Sigmoid colon (tissue), 7 donors: ENCODE measurements around the gene MASTL. TPM values are rescaled to one million over a fixed set of nuclear protein-coding genes. Genes with fewer than 3 reads are reported as not detected.

Source experiments
- DNase-seq: peaks from one replicate; pipeline ENCODE4 v3.0.0-alpha.2; 2019
- H3K27ac ChIP-seq, 4 donors: fragments of 200-600 bp; sonication (generic); one replicate each; pipeline ENCODE4 v1.5.1; 2016 to 2019; ENCODE audit warnings: mild to moderate bottlenecking in 1 of 4
- H3K27me3 ChIP-seq, 3 donors: fragments of 200-600 bp; sonication (generic); one replicate each; pipeline ENCODE4 v1.5.1; 2019; ENCODE audit warnings: mild to moderate bottlenecking in 1 of 3
- H3K36me3 ChIP-seq, 4 donors: fragments of 200-600 bp; sonication (generic); one replicate each; pipeline ENCODE4 v1.5.1; 2016 to 2019
- H3K4me1 ChIP-seq, 4 donors: fragments of 200-600 bp; sonication (generic); one replicate each; pipeline ENCODE4 v1.5.1; 2017 to 2019
- H3K4me3 ChIP-seq, 4 donors: fragments of 200-600 bp; sonication (generic); one replicate each; pipeline ENCODE4 v1.5.1; 2017 to 2019; ENCODE audit warnings: mild to moderate bottlenecking in 2 of 4, moderate library complexity in 1 of 4
- H3K9me3 ChIP-seq, 4 donors: fragments of 200-600 bp in 3 of 4; sonication (generic) in 3 of 4; one replicate each; pipeline versions ENCODE4 v1.5.1 to v1.6.1; 2013 to 2019
- EP300 ChIP-seq, 4 donors: sonication (generic); formaldehyde crosslinking; IDR thresholded peaks; one replicate each; pipeline ENCODE4 v1.6.1; 2017; ENCODE audit warnings: antibody characterized with exemption in 4 of 4
- POLR2A ChIP-seq, 2 donors: fragments of 450-650 bp; IDR thresholded peaks; one replicate each; pipeline ENCODE4 v1.6.1; 2016; ENCODE audit warnings: antibody characterized with exemption in 2 of 2, mild to moderate bottlenecking in 2 of 2, moderate library complexity in 2 of 2
- POLR2AphosphoS5 ChIP-seq, 4 donors: sonication (generic); formaldehyde crosslinking; IDR thresholded peaks; one replicate each; pipeline ENCODE4 v1.6.1; 2017; ENCODE audit warnings: antibody characterized with exemption in 4 of 4
- WGBS, 2 donors: extraction: QIAGEN DNeasy Blood & Tissue Kit; methylation state at CpG; one replicate each; pipeline ENCODE4 v1.1.7; 2013; 5-methylcytosine and 5-hydroxymethylcytosine counted together
- intact Hi-C: fragments of 100-400 bp; cut with DNase I; formaldehyde crosslinking; loops from one replicate; pipeline ENCODE4 v1.15.1; 2023
- polyA plus RNA-seq, 3 donors: library from polyadenylated mRNA; stranded (reverse); fragments of 200-250 nt; gene quantifications; one replicate each; pipeline ENCODE4 v1.2.3, GENCODE V29; 2013
- total RNA-seq, 4 donors: library from RNA; depleted of rRNA; stranded (reverse); fragments of >200 nt; gene quantifications; one replicate each; pipeline ENCODE4 v1.1.0, GENCODE V29; 2016
- TF ChIP-seq, protein P1 (sequence below), 4 experiments: fragments of 450-650 bp in 3 of 4; fragments of 200-600 bp in 1 of 4; IDR thresholded peaks; one replicate each; pipeline ENCODE4 v1.5.1; 2016 to 2019; ENCODE audit warnings: antibody characterized with exemption in 4 of 4, mild to moderate bottlenecking in 3 of 4, moderate library complexity in 2 of 4
- donor health status: healthy with polysubstance abuse.
- donor health status: Bipolar disorder and iron deficiency.
- donor health status: healthy.

The MASTL gene
- total and polyA plus RNA-seq, 7 donors = 1.8 to 6.6 (median 4.9) TPM

DNA sequence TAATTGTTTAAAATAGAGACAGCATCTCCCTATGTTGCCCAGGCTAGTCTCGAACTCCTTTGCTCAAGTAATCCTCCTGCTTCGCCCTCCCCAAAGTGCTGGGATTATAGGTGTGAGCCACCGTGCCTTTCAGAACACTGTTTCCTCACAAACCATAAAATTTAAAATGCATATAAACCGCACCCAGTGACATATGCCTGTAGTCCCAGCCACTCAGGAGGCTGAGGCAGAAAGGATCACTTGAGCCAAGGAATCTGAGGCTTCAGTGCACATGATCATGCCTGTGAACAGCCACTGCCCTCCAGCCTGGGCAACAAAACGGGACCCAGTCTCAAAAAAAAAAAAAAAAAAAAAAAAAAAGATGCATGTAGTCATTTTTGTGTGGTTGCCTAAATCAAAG lies 48.7 kb downstream of the MASTL start:
- no peaks in the 10 kb centered on the region for H3K4me1 ChIP-seq
- H3K27me3 ChIP-seq = no peaks in the 10 kb centered on the region
- no peak overlapping the region for H3K4me3 ChIP-seq
- TF ChIP-seq POLR2A (IDR thresholded peaks at IDR 0.05) (no peak), POLR2AphosphoS5 (IDR thresholded peaks at IDR 0.05) (no peak), EP300 (IDR thresholded peaks at IDR 0.05) (no peak)
- TF ChIP-seq, protein P1, sequence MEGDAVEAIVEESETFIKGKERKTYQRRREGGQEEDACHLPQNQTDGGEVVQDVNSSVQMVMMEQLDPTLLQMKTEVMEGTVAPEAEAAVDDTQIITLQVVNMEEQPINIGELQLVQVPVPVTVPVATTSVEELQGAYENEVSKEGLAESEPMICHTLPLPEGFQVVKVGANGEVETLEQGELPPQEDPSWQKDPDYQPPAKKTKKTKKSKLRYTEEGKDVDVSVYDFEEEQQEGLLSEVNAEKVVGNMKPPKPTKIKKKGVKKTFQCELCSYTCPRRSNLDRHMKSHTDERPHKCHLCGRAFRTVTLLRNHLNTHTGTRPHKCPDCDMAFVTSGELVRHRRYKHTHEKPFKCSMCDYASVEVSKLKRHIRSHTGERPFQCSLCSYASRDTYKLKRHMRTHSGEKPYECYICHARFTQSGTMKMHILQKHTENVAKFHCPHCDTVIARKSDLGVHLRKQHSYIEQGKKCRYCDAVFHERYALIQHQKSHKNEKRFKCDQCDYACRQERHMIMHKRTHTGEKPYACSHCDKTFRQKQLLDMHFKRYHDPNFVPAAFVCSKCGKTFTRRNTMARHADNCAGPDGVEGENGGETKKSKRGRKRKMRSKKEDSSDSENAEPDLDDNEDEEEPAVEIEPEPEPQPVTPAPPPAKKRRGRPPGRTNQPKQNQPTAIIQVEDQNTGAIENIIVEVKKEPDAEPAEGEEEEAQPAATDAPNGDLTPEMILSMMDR (IDR thresholded peaks at IDR 0.05) = no peak
- H3K27ac ChIP-seq = no peak overlapping the region
- peaks cover 3 to 93% (median 41%) of the 10 kb centered on the region in 4 donors for H3K36me3 ChIP-seq
- no peak for DNase-seq
- WGBS, 2 donors = 71 to 85% methylated on average over 5 of the region's 5 CpGs
- no peaks in the 10 kb centered on the region for H3K9me3 ChIP-seq
- intact Hi-C loops = no loop called here

DNA sequence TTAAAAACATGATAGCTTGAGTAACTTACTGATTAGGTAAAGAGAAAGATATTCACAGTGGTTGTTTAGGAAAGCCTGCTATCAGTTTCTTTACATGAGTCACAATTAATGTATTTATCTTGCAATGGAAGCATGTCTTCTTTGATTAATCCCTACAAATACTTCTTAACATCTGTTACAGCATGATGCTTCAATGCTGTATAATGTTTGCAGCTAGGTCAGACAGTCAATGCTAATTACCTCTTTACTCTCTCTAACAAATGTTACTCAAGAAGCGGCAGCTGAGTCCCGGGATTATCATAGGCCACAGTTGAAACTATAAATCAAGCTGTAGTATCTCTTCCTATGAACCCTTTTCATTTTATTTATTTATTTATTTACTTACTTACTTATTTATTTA lies 52.2 kb downstream of the MASTL start:
- no peak for DNase-seq
- Histone ChIP-seq H3K9me3 (no peaks in the 10 kb centered on the region), H3K27ac (no peak overlapping the region), H3K27me3 (no peaks in the 10 kb centered on the region), H3K4me3 (no peak overlapping the region), H3K4me1 (no peaks in the 10 kb centered on the region), H3K36me3 (peaks cover 9 to 98% (median 54%) of the 10 kb centered on the region in 4 donors)
- TF ChIP-seq, protein P1 (IDR thresholded peaks at IDR 0.05) = no peak
- TF ChIP-seq EP300 (IDR thresholded peaks at IDR 0.05) (no peak), POLR2AphosphoS5 (IDR thresholded peaks at IDR 0.05) (no peak), POLR2A (IDR thresholded peaks at IDR 0.05) (no peak)
- WGBS, 2 donors = 98 to 99% methylated on average over 2 of the region's 2 CpGs
- intact Hi-C loops = no loop called here

DNA sequence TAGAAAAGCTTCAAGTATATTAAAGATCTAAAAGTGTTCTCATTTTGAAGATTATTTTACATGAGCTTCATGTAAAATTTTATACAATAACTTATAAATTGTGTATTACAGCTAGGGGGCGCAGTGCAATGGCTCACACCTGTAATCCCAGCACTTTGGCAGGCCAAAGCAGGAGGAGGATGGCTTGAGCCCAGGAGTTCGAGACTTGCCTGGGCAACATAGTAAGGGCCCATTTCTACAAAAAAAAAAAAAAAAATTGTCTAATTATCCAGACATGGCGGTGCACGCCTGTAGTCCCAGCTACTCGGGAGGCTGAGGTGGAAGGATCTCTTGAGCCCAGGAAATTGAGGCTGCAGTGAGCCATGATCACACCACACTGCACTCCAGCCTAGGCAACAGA lies 68.8 kb downstream of the MASTL start:
- WGBS, 2 donors = 64 to 82% methylated on average over 5 of the region's 5 CpGs
- no peaks in the 10 kb centered on the region for H3K9me3 ChIP-seq
- H3K27ac ChIP-seq = no peak overlapping the region
- no peaks in the 10 kb centered on the region for H3K4me1 ChIP-seq
- no peak for DNase-seq
- H3K4me3 ChIP-seq = no peak overlapping the region
- peaks cover 0 to 57% (median 8%) of the 10 kb centered on the region in 4 donors for H3K36me3 ChIP-seq
- intact Hi-C loops = loop anchor here (5.0 kb wide), 1 partner anchor 138 kb away; no protein-coding TSS in a partner anchor
- H3K27me3 ChIP-seq = no peaks in the 10 kb centered on the region
- TF ChIP-seq POLR2A (IDR thresholded peaks at IDR 0.05) = no peak
- TF ChIP-seq EP300 (IDR thresholded peaks at IDR 0.05) = no peak
- TF ChIP-seq, protein P1 (IDR thresholded peaks at IDR 0.05) = peak in 2 of 4 experiments; percentile 46 to 51
- TF ChIP-seq POLR2AphosphoS5 (IDR thresholded peaks at IDR 0.05) = no peak

DNA sequence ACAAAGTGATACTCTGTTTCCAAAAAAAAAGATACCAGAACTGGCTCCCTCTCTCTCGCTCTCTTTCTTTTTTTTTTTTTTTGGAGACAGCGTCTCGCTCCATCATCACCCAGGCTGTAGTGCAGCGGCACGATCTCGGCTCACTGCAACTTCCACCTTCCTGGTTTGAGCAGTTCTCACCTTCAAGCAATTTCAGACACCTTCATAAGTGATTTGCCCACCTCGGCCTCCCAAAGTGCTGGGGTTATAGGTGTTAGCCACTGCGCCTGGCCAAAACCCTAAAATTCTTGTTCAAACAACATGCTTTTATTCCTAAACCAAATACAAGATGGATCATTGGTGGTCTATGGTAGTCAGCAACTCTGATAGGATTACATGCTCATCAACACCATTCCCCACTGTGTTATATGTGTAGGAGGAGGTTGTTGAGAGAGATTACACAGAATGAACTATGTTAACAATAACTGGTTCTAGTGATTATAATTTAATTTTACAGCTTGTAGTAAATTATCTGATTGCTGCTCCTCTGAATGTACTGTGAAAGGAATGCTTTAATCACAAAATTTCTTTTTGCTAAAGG lies 69.9 kb downstream of the MASTL start:
- Histone ChIP-seq H3K36me3 (peaks cover 0 to 58% (median 8%) of the 10 kb centered on the region in 4 donors), H3K27me3 (no peaks in the 10 kb centered on the region), H3K9me3 (no peaks in the 10 kb centered on the region), H3K4me3 (no peak overlapping the region), H3K27ac (no peak overlapping the region), H3K4me1 (no peaks in the 10 kb centered on the region)
- no peak for DNase-seq
- 83 to 91% methylated on average over 8 of the region's 8 CpGs for WGBS, 2 donors
- TF ChIP-seq EP300 (IDR thresholded peaks at IDR 0.05) (no peak), POLR2A (IDR thresholded peaks at IDR 0.05) (no peak), POLR2AphosphoS5 (IDR thresholded peaks at IDR 0.05) (no peak)
- TF ChIP-seq, protein P1 (IDR thresholded peaks at IDR 0.05) = no peak
- intact Hi-C loops = no loop called here
